Anterior cingulate cortex (tissue), 58 donors: ENCODE measurements around the gene SBF1.
"Not testable (repeated sequence)": the region's sequence is repeated elsewhere in the genome, so short reads cannot be mapped to it uniquely, and the experiment has no call there.

ENCODE experiments used
- DNase-seq, 58 donors: peaks; one replicate each; lab custom pipeline; 2025; lab: John Stamatoyannopoulos, UW

SBF1 gene

GRCh38 chr22:50436015-50436830 is 38.6 kb downstream of the SBF1 start:
- DNase-seq, result no peak

- no peak for DNase-seq
Observed at GRCh38 chr22:50435291-50436014, 39.4 kb downstream of the SBF1 start.

GRCh38 chr22:50434849-50435248 is 40.0 kb downstream of the SBF1 start:
- no peak for DNase-seq

GRCh38 chr22:50432877-50433510 is 41.8 kb downstream of the SBF1 start:
- not testable (repeated sequence) for DNase-seq

DNA sequence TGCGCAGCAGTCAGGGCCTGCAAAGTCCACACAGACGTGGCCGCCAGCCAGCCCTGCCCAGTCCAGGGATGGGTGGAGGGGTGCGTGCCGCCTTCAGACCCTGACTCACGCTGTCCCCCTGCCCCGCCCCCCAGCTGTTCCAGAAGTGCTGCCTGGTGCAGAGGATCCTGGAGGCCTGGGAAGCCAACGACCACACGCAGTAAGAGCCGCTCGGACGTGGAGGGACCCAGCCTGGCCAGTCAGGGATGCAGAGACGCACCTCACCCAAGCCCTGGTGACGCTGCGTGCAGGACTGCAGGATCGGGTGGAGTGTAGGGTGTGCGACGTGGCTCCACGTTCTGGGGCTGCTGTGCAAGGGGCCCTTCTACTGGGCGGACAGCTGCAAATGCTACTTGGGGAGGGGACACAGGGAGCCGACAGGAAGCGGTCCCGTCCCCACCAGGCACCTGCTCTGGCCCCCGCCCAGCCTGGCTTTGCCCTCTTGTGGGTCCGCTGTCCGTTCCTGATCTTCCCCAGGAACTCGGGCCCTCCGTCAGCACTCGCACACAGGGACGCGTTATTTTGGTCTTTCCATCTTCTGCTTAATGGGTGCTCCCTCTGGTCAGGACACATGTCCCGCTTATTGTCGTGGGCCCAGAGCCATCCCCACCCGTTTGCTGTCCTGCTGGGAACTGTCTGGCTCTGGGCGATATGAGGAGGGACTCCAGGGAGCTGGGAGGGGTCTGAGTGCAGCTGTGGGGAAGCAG is 42.5 kb downstream of the SBF1 start:
- no peak for DNase-seq

GRCh38 chr22:50425179-50425916 is 49.5 kb downstream of the SBF1 start:
- DNase-seq, result no peak

GRCh38 chr22:50423956-50424355 is 50.9 kb downstream of the SBF1 start:
- DNase-seq, result no peak

- DNase-seq, result no peak
Observed at GRCh38 chr22:50422961-50423815, 51.6 kb downstream of the SBF1 start.

GRCh38 chr22:50422046-50422445 is 52.8 kb downstream of the SBF1 start:
- DNase-seq, result peak in 1 of 58 donors; percentile 35

GRCh38 chr22:50420581-50420980 is 54.3 kb downstream of the SBF1 start:
- no peak for DNase-seq

- no peak for DNase-seq
Observed at GRCh38 chr22:50420015-50420414, 54.8 kb downstream of the SBF1 start.

GRCh38 chr22:50419116-50419515 is 55.7 kb downstream of the SBF1 start:
- no peak for DNase-seq

DNA sequence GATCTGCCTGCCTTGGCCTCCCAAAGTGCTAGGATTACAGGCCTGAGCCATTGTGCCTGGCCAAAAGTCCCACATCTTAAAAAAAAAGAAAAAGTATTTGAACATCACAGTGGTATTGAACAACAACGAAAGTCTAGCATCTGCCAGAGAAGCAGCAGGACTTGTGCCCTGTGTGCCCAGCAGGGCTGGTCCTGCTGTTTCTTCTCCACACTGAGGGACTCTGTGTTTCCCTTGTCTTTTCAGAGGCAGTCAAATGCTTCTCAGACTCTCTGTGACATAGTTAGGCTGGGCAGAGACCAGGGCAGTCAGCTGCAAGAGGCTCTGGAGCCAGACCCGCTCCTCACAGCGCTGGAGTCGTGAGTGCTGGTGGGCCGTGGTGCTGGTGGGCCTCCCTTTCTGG is 56.2 kb downstream of the SBF1 start:
- DNase-seq, result peak in 17 of 58 donors; percentile 25 to 69 (median 55)

DNA sequence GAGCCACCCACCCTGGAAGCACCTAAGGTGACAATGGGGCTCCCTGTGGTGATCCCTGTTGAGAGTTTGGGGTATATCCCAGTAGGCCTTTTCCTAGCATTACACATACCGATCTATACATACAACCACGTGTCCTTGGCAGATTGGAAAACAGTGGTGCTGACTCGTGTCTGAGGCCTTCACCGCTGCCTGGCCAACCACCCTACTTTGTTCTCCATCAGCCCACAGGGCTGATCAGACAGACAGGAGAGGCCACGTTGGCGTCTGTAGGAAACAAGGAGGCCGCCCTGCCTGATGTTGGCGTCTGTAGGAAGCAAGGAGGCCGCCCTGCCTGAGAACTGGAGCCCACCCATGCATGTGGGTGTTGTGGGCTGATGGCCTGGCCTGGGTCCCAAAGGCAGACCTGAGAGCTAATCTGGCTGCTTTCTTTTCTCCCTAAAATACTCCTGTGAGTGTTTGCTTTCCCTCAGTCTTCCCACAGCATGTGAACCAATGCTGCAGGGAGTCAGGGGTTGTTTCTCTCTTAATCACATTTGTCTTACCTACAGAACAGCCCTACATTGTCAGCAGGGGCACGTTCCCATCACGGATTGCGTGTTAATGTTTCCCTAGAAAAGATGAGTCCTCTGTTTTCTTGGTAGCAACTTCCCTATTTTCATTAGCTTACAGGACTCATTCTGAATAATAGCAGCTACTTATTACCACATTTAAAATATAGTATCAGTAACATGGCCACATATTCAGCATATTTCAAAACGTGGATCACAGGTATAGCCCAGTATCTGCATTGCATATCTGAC is 57.2 kb downstream of the SBF1 start:
- DNase-seq, result no peak

- peak in 10 of 58 donors; percentile 7 to 52 (median 23) for DNase-seq
Observed at GRCh38 chr22:50416996-50417395, 57.8 kb downstream of the SBF1 start.

- no peak for DNase-seq
Observed at GRCh38 chr22:50415426-50415825, 59.4 kb downstream of the SBF1 start.

DNA sequence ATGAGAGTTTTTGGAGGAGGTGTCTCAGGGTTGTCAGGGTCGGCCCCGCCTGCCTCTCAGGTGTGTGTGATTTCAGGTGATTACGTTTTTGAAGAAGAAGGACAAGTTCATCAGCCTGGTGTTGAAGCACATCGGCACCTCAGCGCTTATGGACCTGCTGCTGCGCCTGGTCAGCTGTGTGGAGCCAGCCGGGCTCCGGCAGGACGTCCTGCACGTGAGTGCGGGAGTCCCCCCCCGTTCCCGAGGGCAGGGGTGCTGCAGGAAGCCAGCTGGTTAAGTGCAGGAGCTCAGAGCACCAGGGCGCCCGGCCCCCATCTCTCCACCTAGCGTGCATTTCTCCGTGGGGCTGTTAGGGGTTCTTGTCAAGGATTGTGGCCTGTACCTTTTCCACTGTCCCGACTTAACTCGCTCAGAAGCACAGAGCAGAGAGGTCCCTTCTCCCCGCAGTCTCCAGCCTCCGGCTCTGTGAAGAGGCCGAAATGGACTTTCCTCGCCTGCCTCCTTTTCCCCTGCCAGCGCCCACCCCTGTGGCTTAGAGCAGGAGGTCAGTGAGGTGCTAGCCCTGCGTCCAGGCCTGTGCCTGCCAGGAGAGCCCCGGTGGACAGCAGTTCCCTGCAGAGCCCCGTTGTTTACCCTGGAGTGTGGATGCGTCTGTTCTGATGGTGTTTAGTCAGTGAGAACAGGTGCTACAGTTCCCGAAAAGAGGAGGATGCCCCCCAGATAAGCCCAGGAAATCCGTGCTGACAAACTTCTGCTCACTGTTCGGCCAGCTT is 60.2 kb downstream of the SBF1 start:
- no peak for DNase-seq
